WTC11 (cell line): ENCODE measurements around the gene DCBLD2. TPM values are rescaled to one million over a fixed set of nuclear protein-coding genes. Genes with fewer than 3 reads are reported as not detected.

Experiments used
- ATAC-seq: fragments of 200-7000 bp; cut with Tn5 transposase; 2 replicates; pipeline ENCODE4 v1.10.0; 2021; ENCODE audit warnings: mild to moderate bottlenecking, moderate library complexity
- CTCF ChIA-PET: fragments of 300-600 bp; sonication (Branson Sonifier 250); formaldehyde crosslinking; loops from one replicate; lab custom pipeline; 2021; ENCODE audit warnings: antibody characterized with exemption; lab: Charles Lee
- POLR2A ChIA-PET: fragments of 350-600 bp; sonication (Branson Sonifier 250); formaldehyde crosslinking; loops from one replicate; lab custom pipeline; 2021; ENCODE audit warnings: antibody characterized with exemption; lab: Charles Lee
- DNase-seq: peaks from one replicate; pipeline ENCODE4 v3.0.0; 2021; ENCODE audit warnings: low spot score
- H3K27ac Mint-ChIP-seq: 2 replicates; pipeline ENCODE4 v1.8.0; 2021; ENCODE audit warnings: mixed read lengths
- H3K27me3 Mint-ChIP-seq: 2 replicates; pipeline ENCODE4 v1.8.0; 2021; ENCODE audit warnings: low read depth, mild to moderate bottlenecking, moderate library complexity, mixed read lengths
- H3K36me3 Mint-ChIP-seq: 2 replicates; pipeline ENCODE4 v1.8.0; 2021; ENCODE audit warnings: mixed read lengths
- H3K4me1 Mint-ChIP-seq: 2 replicates; pipeline ENCODE4 v1.8.0; 2022; ENCODE audit warnings: mixed read lengths
- H3K4me3 Mint-ChIP-seq: 2 replicates; pipeline ENCODE4 v1.8.0; 2021; ENCODE audit warnings: mild to moderate bottlenecking, moderate library complexity, mixed read lengths
- H3K9me3 Mint-ChIP-seq: 2 replicates; pipeline ENCODE4 v1.8.0; 2021; ENCODE audit warnings: mixed read lengths
- FOXK1 ChIP-seq: sonication (generic); formaldehyde crosslinking; IDR thresholded peaks from 2 replicates; pipeline ENCODE4 v1.8.0; 2022; ENCODE audit warnings: mild to moderate bottlenecking, moderate library complexity, missing genetic modification reagents
- FOXP1 ChIP-seq: sonication (generic); formaldehyde crosslinking; IDR thresholded peaks from 2 replicates; pipeline ENCODE4 v1.8.0; 2022; ENCODE audit warnings: missing genetic modification reagents, mild to moderate bottlenecking, moderate library complexity, borderline replicate concordance
- GABPB1 ChIP-seq: sonication (generic); formaldehyde crosslinking; IDR thresholded peaks from 2 replicates; pipeline ENCODE4 v1.8.1; 2023; ENCODE audit warnings: mild to moderate bottlenecking, missing genetic modification reagents
- IRF2 ChIP-seq: sonication (generic); formaldehyde crosslinking; IDR thresholded peaks from 2 replicates; pipeline ENCODE4 v1.8.0; 2022; ENCODE audit warnings: low read depth, missing genetic modification reagents, borderline replicate concordance
- JAZF1 ChIP-seq: fragments of 250-450 bp; sonication (Bioruptor Pico); IDR thresholded peaks from 2 replicates; pipeline ENCODE4 v1.9.0; 2021; ENCODE audit warnings: moderate library complexity, mild to moderate bottlenecking, inconsistent platforms
- NFATC4 ChIP-seq: fragments of 250-450 bp; sonication (Bioruptor Pico); IDR thresholded peaks from 2 replicates; pipeline ENCODE4 v1.9.0; 2021; ENCODE audit warnings: mild to moderate bottlenecking
- OVOL2 ChIP-seq: fragments of 250-450 bp; sonication (Bioruptor Pico); IDR thresholded peaks from 2 replicates; pipeline ENCODE4 v1.9.0; 2021; ENCODE audit warnings: mild to moderate bottlenecking, borderline replicate concordance
- RORB ChIP-seq: fragments of 250-450 bp; sonication (Bioruptor Pico); IDR thresholded peaks from 2 replicates; pipeline ENCODE4 v1.9.0; 2021; ENCODE audit warnings: mild to moderate bottlenecking
- SOX15 ChIP-seq: fragments of 250-450 bp; sonication (Bioruptor Pico); IDR thresholded peaks from 2 replicates; pipeline ENCODE4 v1.9.0; 2021; ENCODE audit warnings: mild to moderate bottlenecking
- total RNA-seq: library from RNA; stranded (reverse); gene quantifications from 3 replicates; pipeline ENCODE4 v1.2.3, GENCODE V29; 2021
- TF ChIP-seq, protein P1 (sequence below): sonication (generic); formaldehyde crosslinking; IDR thresholded peaks from 2 replicates; pipeline ENCODE4 v1.8.0; 2023; ENCODE audit warnings: missing genetic modification reagents, mild to moderate bottlenecking, borderline replicate concordance
- TF ChIP-seq, protein P2 (sequence below): sonication (generic); formaldehyde crosslinking; IDR thresholded peaks from 2 replicates; pipeline ENCODE4 v1.8.1; 2022; ENCODE audit warnings: low read depth, missing genetic modification reagents, borderline replicate concordance
- TF ChIP-seq, protein P3 (sequence below): sonication (generic); formaldehyde crosslinking; conservative IDR thresholded peaks from 2 replicates; pipeline ENCODE4 v1.8.1; 2022; ENCODE audit warnings: mild to moderate bottlenecking, missing genetic modification reagents
- TF ChIP-seq, protein P4 (sequence below): fragments of 250-450 bp; sonication (Bioruptor Pico); IDR thresholded peaks from 2 replicates; pipeline ENCODE4 v1.8.0; 2021; ENCODE audit warnings: mild to moderate bottlenecking
- TF ChIP-seq, protein P5 (sequence below): sonication (generic); formaldehyde crosslinking; IDR thresholded peaks from 2 replicates; pipeline ENCODE4 v1.8.1; 2023; ENCODE audit warnings: mild to moderate bottlenecking, missing genetic modification reagents, moderate library complexity
- TF ChIP-seq, protein P6 (sequence below): sonication (generic); formaldehyde crosslinking; IDR thresholded peaks from 2 replicates; pipeline ENCODE4 v1.8.0; 2022; ENCODE audit warnings: mild to moderate bottlenecking, missing genetic modification reagents
- TF ChIP-seq, protein P7 (sequence below): fragments of 250-450 bp; sonication (Bioruptor Pico); conservative IDR thresholded peaks from 2 replicates; pipeline ENCODE4 v1.9.0; 2021; ENCODE audit warnings: mild to moderate bottlenecking
- TF ChIP-seq, protein P8 (sequence below): fragments of 250-450 bp; sonication (Bioruptor Pico); IDR thresholded peaks from 2 replicates; pipeline ENCODE4 v1.9.0; 2021; ENCODE audit warnings: mild to moderate bottlenecking

DCBLD2 gene
- total RNA-seq, 1 experiment from 2014 or later: 47.9 TPM

DNA sequence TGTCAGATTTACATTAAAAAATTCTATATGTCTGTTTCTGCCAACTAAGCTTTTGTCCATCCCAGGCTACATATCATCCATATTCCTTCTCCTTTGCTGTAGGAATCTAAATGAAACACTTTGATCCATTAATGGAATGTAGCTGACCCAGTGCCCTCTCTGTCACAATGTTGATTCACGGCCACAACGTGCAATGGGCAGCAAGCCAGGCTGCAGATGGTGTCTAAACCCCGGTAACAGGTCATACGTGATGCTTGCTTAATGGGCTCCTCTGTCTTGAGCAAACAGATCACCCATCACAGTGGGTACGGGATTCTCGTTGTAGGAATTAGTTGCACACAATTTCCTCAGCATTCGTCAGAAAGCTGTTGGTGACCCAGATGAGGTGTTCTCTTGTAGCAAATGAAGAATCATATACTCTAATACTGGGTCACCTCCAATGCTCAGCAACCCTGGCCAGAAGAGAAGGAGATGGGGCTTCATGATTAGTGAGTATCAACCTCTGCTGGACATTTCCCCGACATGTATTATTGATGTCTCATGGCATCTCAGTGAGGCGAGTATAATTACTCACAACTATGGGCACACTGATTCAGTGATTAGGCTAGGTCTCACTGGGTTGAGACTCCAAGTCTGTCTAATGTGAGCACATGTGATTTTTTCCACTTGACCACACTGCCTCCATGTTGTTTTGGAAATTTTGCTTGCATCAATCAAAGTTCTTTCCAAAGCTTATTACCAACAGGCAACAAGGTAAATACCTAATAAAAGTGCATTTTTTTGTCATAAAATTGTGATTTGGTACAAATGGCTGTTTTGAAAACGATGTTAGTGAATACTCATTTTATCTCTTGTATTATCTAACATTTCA, 12.9 kb upstream of the DCBLD2 start (continued):
- TF ChIP-seq RORB (CRISPR knock-in tag): no peak
- TF ChIP-seq, protein P1, sequence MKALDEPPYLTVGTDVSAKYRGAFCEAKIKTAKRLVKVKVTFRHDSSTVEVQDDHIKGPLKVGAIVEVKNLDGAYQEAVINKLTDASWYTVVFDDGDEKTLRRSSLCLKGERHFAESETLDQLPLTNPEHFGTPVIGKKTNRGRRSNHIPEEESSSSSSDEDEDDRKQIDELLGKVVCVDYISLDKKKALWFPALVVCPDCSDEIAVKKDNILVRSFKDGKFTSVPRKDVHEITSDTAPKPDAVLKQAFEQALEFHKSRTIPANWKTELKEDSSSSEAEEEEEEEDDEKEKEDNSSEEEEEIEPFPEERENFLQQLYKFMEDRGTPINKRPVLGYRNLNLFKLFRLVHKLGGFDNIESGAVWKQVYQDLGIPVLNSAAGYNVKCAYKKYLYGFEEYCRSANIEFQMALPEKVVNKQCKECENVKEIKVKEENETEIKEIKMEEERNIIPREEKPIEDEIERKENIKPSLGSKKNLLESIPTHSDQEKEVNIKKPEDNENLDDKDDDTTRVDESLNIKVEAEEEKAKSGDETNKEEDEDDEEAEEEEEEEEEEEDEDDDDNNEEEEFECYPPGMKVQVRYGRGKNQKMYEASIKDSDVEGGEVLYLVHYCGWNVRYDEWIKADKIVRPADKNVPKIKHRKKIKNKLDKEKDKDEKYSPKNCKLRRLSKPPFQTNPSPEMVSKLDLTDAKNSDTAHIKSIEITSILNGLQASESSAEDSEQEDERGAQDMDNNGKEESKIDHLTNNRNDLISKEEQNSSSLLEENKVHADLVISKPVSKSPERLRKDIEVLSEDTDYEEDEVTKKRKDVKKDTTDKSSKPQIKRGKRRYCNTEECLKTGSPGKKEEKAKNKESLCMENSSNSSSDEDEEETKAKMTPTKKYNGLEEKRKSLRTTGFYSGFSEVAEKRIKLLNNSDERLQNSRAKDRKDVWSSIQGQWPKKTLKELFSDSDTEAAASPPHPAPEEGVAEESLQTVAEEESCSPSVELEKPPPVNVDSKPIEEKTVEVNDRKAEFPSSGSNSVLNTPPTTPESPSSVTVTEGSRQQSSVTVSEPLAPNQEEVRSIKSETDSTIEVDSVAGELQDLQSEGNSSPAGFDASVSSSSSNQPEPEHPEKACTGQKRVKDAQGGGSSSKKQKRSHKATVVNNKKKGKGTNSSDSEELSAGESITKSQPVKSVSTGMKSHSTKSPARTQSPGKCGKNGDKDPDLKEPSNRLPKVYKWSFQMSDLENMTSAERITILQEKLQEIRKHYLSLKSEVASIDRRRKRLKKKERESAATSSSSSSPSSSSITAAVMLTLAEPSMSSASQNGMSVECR (CRISPR knock-in tag): no peak
- TF ChIP-seq, protein P2, sequence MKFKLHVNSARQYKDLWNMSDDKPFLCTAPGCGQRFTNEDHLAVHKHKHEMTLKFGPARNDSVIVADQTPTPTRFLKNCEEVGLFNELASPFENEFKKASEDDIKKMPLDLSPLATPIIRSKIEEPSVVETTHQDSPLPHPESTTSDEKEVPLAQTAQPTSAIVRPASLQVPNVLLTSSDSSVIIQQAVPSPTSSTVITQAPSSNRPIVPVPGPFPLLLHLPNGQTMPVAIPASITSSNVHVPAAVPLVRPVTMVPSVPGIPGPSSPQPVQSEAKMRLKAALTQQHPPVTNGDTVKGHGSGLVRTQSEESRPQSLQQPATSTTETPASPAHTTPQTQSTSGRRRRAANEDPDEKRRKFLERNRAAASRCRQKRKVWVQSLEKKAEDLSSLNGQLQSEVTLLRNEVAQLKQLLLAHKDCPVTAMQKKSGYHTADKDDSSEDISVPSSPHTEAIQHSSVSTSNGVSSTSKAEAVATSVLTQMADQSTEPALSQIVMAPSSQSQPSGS (CRISPR knock-in tag): no peak
- TF ChIP-seq, protein P3, sequence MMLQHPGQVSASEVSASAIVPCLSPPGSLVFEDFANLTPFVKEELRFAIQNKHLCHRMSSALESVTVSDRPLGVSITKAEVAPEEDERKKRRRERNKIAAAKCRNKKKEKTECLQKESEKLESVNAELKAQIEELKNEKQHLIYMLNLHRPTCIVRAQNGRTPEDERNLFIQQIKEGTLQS (CRISPR knock-in tag): no peak
- TF ChIP-seq, protein P4, sequence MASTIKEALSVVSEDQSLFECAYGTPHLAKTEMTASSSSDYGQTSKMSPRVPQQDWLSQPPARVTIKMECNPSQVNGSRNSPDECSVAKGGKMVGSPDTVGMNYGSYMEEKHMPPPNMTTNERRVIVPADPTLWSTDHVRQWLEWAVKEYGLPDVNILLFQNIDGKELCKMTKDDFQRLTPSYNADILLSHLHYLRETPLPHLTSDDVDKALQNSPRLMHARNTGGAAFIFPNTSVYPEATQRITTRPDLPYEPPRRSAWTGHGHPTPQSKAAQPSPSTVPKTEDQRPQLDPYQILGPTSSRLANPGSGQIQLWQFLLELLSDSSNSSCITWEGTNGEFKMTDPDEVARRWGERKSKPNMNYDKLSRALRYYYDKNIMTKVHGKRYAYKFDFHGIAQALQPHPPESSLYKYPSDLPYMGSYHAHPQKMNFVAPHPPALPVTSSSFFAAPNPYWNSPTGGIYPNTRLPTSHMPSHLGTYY (CRISPR knock-in tag): no peak
- no peak for TF ChIP-seq OVOL2 (CRISPR knock-in tag)
- TF ChIP-seq IRF2 (CRISPR knock-in tag): no peak
- TF ChIP-seq FOXP1: no peak
- TF ChIP-seq GABPB1 (CRISPR knock-in tag): no peak
- TF ChIP-seq SOX15 (CRISPR knock-in tag): no peak
- TF ChIP-seq JAZF1 (CRISPR knock-in tag): no peak
- TF ChIP-seq, protein P5, sequence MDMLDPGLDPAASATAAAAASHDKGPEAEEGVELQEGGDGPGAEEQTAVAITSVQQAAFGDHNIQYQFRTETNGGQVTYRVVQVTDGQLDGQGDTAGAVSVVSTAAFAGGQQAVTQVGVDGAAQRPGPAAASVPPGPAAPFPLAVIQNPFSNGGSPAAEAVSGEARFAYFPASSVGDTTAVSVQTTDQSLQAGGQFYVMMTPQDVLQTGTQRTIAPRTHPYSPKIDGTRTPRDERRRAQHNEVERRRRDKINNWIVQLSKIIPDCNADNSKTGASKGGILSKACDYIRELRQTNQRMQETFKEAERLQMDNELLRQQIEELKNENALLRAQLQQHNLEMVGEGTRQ (CRISPR knock-in tag): no peak
- TF ChIP-seq, protein P6, sequence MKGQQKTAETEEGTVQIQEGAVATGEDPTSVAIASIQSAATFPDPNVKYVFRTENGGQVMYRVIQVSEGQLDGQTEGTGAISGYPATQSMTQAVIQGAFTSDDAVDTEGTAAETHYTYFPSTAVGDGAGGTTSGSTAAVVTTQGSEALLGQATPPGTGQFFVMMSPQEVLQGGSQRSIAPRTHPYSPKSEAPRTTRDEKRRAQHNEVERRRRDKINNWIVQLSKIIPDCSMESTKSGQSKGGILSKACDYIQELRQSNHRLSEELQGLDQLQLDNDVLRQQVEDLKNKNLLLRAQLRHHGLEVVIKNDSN (CRISPR knock-in tag): no peak

DNA sequence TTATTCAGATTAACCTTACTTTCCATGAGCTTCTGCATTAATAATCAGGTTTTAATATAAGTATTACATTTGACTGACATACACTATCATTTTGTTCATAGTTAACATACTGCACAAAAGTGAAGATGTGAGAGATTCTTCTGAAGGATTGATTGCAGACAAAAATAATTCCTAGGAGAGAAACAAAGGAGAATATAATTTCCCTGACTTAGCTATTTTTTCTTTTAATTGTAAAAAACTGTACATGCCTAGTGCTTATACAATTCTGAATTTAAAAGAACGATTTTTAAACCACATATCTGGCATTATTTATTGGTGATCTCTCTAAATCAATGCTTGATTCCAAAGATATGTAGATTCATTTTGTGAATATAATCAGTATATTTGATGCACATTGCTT, 11.0 kb upstream of the DCBLD2 start:
- CTCF ChIA-PET: no interaction called here
- H3K4me3 Mint-ChIP-seq: no peak overlapping the region
- no peak for DNase-seq
- peaks cover 14% of the 10 kb centered on the region; the same call in 1 of the 2 replicates for H3K27me3 Mint-ChIP-seq
- TF ChIP-seq, protein P7, sequence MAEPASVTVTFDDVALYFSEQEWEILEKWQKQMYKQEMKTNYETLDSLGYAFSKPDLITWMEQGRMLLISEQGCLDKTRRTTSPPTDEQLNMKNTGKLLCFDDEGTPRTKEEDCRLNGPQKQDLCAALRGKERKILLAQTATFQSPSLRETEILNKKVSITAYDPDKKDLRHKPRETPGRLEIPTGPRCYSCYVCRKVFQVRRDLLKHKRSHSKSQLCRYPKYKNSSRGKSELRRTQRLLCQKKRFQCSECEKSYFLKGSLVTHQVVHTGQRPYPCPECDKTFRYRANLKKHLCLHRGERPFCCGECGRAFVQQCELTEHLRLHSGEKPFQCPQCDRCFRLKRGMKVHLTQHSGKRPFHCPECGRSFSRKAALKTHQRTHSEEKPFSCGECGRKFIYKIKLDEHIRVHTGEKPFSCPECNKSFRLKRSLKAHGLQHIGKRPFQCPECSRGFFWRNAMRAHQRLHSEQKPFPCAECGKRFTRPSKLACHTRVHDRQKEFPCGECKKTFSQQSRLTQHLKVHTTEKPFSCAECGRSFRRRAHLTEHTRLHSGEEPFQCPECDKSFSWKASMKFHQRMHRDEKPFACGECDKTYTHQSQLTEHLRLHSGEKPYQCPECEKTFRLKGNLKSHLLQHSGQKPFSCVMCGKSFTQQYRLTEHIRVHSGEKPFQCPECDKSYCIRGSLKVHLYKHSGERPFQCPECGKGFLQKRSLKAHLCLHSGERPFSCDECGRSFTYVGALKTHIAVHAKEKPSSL: no peak
- TF ChIP-seq FOXK1 (CRISPR knock-in tag): no peak
- TF ChIP-seq, protein P8, sequence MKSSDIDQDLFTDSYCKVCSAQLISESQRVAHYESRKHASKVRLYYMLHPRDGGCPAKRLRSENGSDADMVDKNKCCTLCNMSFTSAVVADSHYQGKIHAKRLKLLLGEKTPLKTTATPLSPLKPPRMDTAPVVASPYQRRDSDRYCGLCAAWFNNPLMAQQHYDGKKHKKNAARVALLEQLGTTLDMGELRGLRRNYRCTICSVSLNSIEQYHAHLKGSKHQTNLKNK: no peak
- TF ChIP-seq NFATC4 (CRISPR knock-in tag): no peak
- no peaks in the 10 kb centered on the region for H3K4me1 Mint-ChIP-seq
- no peak overlapping the region for H3K27ac Mint-ChIP-seq
- no peak for ATAC-seq
- H3K36me3 Mint-ChIP-seq: peaks cover 28% of the 10 kb centered on the region
- POLR2A ChIA-PET: interaction anchor here (1.9 kb wide), 1 partner anchor 11 kb away, joined by 4 read pairs; the partner anchor contains the start of gene DCBLD2
- H3K9me3 Mint-ChIP-seq: peaks cover 35% of the 10 kb centered on the region
